Stimulated activated CD8-positive, alpha-beta memory T cell treated with anti-CD3 and anti-CD28 coated beads, Interleukin-7, amount 100 ng/mL, for 24 hours (primary cell): ENCODE results near the gene FOXJ3.

Experiments used
- DNase-seq: peaks from one replicate; pipeline ENCODE4 v3.0.0-alpha.2; 2020; ENCODE audit warnings: low read depth

FOXJ3 gene

DNA sequence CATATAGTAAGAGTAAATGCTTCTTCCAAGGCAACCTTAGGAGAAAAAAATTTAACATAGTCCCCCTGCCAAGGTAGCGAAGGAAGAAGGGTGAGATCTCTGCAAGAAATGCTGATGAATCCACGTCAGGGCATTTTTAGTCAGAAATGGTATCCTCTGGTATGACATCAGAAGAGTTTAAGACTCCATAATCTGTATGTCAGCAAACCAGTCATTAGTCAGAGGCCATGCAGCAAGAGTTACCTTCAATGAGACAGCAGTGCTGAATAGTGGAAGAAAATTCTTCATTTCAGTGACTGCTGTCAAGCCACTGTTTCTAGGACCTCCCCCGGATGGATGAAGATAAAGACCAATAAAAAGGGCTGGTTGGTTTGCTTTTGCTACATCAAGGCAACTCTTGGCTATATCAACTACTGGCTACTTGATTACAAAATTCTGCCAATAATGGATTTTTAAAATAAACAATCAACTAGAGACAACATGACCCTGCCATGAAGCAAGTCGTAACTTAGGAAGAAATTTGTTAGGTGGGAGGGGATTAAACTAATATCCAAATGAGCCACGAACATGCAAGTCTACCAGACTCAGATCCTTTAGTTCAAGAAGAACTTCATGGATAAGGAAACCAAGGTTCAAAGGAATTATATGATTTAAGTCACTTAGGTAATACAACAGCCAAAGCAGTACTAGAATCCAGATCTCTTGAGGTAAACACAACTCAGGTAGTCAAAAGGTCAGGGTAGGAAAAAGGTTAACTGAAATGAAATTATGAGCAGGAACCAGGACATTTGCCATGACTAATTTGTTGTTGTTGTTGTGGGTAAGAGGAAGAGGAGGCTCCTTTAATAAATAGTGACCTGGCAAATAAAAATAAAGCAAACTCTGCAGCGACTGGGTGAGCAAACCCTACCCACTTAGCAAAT is 144.8 kb downstream of the FOXJ3 start:
- DNase-seq = no peak

DNA sequence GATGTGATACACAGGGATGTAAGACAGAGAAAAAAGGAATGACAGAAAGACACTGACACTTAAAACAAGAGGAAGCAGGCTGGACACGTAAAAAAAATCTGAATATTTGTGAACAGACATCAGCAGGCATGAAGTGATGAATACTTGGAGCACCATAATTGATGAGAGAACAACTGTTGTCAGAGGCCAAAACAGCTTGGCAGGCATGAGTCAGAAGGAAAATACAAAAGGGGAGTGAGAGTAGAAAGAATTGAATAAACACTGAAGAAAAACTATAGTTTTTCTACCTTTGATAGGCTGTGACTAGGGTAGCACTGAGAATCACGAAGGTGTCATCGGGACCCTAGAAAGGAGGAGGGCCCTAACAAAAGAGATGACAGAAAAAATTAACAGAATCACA is 148.9 kb downstream of the FOXJ3 start:
- no peak for DNase-seq

DNA sequence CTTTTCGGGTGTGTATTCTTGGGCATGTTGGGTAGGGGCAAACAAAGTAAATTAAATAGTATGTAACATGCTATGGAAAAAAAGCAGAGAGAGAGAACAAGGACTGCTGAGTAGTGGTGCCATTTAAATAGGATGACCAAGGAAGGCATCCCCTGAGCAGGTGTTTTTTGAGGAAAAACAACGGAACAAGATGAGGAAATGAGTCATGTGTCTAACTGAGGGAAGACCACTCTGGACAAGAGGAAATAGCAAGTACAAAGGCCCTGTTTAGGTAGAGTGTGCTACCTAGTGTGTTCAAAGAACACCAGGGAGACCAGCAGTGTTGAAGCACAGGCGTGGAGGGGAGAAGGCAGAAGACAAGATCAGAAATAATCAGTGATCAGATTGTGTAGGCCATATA is 150.4 kb downstream of the FOXJ3 start:
- no peak for DNase-seq

DNA sequence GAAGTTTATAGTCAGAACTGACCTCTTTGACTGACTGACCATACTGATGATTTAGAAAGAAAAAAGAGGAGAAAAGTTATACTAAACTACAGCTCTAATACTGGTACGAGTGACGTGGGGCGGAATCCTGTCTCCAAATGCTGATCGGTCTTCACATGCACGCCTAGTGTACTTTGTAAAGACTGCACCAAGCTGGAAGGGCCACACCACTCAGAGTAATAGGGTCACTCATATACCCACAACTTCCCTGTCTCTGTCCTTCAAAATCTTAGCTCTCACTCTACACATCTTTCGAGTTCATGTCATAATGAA is 151.1 kb downstream of the FOXJ3 start:
- DNase-seq = no peak

DNA sequence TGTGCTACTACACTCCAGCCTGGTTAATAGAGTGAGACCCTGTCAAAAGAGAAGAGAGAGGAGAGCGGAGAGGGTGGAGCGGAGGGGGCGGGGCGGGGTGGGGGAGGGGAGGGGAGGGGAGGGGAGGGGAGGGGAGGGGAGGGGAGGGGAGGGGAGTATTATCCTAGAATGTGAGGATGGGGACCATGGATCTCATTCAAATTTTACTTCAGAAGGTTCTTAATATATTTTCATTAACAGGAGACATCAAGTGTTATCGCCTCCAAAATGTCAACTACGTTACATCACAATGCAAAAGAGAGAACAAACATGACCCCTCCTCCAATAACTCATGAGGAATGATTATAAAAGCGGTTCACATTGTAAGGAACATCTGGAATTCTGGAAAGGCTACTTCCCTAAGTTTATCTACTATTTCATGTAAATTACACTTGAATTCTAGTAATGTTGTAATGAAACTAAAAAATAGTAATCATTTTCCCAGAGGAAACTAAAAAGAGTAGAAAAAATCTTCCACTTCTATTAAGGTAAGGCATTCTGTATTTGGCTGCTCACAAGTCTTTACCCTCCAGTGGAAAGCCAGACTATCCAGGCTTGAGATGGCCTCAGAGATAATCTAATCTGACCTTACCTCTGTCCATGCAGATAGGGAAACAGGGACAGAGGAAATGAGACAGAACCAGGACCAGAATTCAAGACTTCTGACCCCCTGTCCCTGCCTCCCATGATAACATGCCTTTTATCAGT is 151.7 kb downstream of the FOXJ3 start:
- no peak for DNase-seq

DNA sequence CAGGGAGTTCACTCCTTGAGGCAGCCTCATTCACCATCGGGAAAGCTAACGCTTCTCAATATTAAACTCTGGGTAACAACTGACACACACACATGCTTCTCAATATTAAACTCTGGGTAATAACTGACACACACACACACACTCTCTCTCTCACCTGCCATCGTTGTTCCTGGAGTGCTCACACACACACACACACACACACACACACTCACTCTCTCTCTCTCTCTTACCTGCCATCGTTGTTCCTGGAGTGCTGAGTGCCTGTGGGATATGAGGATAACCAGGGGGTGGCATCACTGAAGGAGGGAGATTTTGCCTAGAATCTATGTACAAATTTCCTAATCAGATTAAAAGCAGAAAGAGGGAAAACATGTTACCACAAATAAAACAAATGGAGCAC is 153.3 kb downstream of the FOXJ3 start:
- DNase-seq = no peak

DNA sequence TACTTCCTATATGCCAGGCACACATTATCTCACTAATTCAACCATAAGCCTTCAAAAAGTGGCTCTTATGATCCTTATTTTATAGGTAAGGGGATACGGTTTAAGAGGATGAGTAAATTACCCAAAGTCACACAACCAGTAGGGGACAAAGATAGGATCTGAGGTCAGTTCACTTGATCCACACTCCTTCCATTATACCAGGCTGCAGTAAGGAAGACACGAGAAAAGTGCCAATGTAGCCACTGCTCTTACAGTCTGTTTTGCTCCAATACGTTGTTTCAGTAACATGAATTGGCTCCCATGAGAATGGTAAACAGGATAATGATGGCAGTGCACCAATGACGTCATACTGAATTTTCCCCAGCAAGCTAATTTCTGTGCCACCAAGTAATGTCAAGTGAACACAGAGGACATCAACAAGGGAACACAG is 155.1 kb downstream of the FOXJ3 start:
- no peak for DNase-seq

DNA sequence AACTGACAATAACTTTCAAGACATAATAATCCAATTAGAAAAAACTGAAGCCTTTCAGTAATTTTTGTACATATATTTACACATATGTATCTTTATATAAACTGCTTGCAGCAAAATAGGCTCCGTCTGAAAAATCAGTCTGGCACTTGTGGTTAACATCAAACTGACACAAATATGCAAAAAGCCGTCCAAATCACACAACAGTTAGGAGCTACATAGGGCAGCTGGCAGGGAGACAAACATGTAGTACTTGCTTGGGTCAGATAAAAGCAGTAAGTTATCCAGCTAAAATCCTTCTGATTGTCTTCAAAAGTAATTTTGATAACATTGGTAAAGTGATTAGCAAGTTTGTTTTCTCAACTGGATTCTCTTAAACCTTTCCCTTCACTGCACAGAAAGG is 155.8 kb downstream of the FOXJ3 start:
- DNase-seq = no peak

DNA sequence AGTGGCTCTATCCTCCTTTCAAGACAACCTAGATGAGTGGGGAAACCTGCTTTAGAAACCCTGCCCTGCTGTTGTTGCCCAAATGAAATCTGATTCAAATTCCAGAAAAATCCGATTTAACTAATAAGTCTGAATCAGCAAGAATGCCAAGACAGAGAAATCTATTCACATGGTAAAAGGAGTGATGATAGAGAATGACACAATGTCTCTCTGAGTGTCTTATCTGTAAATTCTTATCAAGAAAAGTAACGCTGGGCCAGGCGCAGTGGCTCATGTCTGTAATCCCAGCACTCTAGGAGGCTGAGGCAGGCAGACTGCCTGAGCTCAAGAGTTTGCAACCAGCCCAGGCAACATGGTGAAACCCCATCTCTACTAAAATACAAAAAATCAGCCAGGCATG is 156.8 kb downstream of the FOXJ3 start:
- no peak for DNase-seq

DNA sequence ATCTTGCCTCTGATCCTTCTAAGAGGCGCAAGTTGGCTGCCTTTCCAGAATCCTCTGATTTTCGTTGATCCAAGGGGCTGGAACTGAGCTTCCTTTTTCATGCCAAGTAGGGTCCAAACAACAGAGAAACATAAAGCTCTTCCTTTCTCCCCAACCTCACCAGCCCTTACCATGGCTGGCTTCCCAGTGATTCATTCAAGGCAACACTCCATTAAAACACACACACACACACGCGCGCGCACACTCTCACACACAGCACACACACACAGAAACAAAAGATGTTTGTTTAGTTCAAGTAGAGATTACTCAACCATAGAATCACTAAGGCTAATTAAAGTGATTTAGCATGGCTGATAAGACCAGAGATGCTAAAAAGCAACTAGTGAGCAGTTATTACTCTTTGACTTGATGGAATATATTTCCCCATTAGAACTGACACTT is 157.5 kb downstream of the FOXJ3 start:
- DNase-seq = no peak

DNA sequence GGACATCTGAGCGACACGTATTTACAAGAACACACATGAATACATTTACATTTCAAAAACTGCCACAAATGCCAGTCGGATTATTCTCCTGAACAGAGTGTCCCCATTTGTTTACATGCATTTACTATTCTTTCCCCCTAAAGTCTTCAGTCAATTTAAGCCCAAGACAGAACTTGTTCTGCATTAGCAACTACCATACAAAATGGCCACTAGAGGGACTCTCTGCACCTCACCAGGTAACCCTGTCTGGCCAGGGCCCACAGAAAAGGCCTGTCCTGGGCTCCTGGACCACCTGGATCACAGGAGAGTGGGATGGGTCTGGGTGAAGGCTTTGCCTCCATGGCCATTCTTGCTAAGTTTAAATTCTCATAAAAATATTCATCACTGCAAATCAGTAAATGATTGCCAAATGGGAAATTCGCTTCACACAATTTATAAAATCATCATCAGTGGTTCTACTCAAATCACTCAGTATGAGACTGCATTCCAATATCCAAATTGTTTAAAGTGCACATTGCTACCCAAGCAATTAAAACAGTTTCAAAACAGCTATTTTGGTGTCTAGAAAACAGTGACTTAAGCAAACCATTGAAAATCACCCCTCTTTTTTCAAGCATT is 158.0 kb downstream of the FOXJ3 start:
- no peak for DNase-seq

DNA sequence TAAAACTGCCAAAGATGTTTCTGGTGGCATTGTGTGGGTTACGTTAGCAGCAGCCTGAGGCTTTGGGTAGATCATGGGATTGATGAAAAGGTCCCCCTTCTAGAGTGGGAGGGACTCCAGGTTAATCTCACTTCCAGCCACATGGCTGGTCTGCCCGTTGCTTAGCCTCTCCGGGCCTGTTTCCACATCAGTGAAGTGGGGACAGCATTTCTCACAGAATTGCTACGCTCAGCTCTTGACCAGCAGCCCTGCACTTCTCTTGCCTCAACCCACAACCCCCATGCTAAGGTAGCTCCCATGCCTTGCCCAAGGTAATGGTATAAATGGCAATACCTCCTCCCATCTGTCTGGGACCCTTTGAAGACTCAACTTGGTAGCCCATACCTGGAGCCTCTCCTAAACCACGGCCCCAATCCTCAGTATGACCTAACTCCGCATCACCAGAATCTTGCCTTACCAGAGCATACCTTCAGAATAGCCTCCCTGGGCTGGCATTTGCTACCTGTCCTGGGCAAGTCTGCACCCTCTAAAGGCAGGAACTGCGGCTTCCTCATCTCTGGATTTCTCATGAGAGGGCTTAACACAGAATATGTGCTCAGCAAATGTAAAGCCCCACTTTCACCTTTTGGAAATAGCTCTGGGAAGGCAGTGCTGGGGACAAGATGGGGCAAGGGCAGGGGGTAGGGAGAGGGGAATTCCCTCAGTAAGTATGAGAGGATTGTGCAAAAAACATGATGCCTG is 159.6 kb downstream of the FOXJ3 start:
- no peak for DNase-seq

DNA sequence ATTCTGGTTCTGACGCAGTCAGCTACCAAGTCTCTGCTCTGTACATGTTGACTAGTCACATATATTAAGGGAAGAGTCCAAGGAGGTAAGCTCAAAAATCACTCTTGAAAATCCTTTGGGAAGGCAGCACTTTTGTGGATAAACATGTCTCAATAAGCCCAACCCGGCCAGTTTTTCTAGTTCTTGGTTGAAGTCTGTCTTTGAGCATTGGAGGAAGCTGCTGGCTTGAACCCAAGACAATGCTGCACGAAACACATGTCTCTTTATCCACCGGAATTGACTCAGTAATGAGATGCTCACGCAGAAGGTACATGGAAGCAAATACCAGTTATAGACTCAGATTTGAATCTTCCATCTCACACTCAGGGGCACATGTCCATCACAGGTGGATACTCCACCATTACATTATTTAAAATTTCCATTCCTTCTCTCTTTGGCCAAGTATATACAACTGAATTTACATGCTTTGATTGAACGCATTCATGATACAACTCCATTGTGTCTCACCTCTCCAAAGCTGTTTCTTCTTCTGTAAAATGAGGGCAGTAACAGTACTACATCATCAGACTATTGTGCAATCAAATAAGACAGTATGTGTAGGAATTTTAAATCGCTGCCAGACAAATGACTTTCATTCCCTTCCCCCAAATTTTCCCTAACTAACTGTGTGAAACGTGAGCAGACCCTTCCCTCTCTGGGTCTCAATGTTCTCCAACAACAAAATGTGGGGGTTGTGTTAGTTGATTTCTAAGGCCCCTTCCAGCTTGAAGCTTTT is 160.9 kb downstream of the FOXJ3 start:
- DNase-seq = no peak

DNA sequence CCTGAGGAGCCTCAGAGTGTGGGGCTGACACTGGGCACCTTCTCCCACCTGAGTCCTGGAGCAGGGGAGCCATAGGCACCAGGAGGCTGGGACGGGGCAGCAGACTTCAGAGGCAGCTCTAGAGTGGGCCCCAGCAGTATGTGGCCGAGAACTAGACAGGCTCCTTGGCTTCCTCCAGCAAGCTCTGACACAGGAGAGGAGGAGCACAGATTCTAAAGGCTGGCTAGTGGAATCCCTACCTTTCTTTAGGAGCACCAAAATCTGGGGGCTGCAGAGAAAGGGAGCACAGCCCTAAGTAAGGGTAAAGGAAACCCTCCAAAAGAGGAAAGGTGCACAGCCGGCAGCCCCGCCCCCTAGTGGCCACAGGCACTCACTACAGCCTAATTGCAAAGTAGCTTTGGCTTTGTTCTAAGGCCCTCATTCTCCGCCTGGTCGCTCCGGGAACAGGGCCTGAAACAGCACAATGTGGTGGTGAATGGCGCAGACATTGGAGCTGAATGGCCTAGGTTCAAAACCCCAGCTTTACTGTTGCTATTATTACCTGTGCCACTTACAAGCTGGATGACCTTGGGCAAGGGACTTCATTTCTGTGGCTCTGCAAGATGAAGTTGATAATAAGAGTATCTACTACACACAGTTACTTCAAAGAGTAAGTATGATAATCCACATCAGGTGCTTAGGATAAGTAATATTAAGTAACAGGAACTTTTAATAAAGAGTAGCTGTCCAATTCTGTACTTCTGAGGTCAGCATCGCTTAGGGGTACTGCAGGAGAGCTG is 161.7 kb downstream of the FOXJ3 start:
- peak; percentile 54 for DNase-seq

DNA sequence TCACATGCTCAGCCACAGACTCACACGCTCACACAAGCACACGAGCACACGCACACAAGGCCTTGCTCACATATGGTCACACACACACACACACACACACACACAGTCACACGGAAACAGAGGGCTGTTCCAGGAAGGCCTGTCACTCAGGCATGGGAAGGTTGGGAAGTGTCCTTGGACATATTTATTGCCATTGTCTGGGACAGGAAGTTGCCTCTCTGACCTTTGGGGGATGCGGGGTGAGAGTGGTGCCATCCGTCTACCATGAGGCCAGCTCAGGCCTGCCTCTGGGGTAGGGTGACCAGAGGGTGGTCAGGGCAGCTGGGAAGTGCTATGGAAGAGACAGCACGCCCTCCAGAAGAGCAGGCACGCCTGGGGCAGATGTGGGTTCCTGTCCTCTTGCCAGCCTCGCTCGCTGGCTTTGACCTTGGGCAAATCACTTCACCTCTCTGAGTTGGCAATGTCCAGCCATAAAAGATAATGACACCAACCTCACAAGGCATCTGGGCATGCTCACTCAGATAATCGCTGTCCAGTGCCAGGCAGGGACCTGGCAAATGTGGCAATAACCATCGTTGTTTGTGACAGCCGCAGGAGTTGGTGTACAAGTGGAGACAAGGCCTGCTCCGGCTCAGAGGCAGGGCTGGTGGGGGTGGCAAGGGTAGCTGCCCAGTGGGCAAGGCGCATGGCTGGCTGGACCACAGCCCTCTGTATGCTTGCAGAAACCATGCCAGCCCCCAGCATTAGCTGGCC is 162.5 kb downstream of the FOXJ3 start:
- DNase-seq = no peak

DNA sequence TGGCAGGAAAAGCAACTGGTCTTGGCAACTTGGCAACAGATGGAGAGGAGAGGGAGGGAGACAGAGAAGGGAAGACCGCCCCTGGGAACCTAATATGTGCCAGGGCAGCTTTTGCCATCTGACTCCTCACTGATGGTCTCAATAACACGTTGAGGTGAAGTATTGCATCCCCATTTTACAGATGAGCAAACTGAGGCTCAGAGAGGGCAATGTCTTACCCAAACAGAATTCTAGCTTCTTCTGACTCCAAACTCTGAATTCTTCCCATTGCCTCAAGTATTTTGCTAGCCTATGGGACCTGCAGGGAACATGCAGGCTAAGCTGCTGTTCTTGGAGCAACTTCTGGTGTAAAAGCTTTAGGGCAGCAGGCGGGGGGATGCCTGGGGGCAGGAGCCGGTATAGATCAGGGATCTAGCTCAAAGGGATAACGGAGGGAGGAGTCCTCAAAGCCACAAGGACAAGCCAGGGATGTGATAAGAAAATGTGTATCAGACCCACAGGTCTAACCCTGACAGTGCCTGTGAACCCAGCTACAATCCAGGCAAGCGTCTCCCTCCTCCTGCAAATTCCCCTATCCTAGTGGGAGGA is 163.3 kb downstream of the FOXJ3 start:
- DNase-seq = no peak

DNA sequence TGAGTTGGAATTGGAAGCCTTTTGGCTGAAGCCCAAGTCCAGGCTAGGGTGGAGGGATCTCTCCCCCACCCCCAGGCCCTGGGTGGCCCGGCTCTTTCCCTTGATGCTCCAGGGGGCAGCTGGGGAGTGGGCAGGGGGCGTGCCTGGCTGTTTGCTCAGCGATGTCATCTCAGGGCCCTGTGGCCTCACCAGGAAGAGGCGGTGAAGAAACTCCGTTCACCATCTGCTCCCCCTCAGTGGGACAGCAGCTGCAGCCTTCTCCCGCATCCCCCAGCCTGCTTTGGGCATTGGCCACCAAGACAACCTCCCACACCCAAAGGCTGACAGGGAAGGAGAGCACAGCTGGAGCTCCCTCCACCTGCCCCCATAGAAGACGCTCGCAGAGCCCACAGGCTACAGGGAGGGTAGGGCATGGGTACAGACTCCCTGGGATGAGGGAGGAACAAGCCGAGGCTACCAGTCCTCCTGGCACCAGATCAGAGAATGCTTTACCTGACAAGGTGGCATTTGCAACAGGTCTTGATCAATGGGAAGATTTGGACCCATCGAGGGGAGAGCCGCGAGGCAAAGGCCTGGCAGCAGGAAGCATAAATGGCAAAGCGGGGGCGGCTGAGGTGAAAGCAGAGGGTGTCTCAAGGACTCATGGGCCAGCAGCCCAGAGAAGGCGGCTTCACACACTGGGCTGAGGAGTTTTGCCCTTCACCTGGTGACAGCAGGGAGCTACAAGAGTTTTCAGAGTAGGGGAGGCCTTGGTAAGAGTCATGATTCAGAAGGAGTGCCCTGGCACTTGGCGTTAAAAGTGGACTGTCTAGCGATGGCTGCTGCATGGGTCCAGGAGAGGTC is 164.0 kb downstream of the FOXJ3 start:
- no peak for DNase-seq

DNA sequence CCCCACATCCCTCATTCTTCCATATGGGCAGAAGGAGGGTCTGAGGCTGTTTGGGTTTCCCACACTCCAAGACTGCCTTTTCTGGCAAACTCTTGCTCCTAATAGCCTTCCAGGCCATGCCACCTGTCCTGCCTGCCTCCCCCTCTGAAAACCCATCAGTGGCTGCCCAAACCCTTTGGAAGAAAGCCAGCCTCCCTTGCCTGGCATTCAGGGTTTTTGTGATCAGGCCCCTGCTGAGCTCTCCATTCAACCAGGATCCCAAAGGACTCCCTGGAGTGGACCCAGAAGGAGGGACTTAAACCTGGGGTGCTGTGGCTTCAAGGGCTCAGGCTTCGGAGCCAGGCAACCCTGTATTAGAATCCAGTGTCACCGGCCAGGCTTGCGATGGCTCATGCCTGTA is 166.3 kb downstream of the FOXJ3 start:
- DNase-seq = no peak

DNA sequence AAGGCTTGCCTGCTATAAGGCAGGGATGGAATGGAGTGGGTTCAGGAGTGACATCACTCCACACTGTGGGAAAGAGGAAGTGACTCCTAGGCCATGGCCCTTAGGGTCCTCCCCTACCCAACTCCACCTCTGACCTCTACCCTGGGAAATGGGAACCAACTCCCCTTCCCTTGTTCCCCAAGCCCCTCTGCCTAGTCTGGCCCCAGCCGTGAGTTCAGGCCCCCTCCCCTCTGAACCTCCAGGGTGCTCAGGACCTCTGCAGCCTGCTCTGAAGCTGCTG is 166.7 kb downstream of the FOXJ3 start:
- no peak for DNase-seq
